ENCODE data around the gene FBXO42.
A peak's percentile ranks its signal among the peaks of the same experiment; 100 is the strongest.

The FBXO42 gene

GRCh38 chr1:16351994-16352841 lies at the start of gene FBXO42:
Gene FBXO42, minus strand, starts transcription at chr1:16352480. Its CDS starts 37,062 bp downstream, at chr1:16315418.
- peak; percentile 86 to 94 (median 86) for DNase-seq

- no peak for DNase-seq
These were observed 46.2 kb upstream of the FBXO42 start for GRCh38 chr1:16398371-16398953.

GRCh38 chr1:16397120-16397519 lies 44.8 kb upstream of the FBXO42 start:
- no peak for DNase-seq

GRCh38 chr1:16396591-16396990 lies 44.3 kb upstream of the FBXO42 start:
- no peak for DNase-seq

- no peak for DNase-seq
These were observed 42.7 kb upstream of the FBXO42 start for GRCh38 chr1:16394977-16395376.

- no peak for DNase-seq
These were observed 41.6 kb upstream of the FBXO42 start for GRCh38 chr1:16393570-16394521.

GRCh38 chr1:16392740-16393569 lies 40.7 kb upstream of the FBXO42 start:
- DNase-seq = no peak

- DNase-seq = no peak
These were observed 39.1 kb upstream of the FBXO42 start for GRCh38 chr1:16391411-16391810.

GRCh38 chr1:16387201-16388188 lies 35.2 kb upstream of the FBXO42 start:
- no peak for DNase-seq

GRCh38 chr1:16386454-16387113 lies 34.3 kb upstream of the FBXO42 start:
- no peak for DNase-seq

GRCh38 chr1:16385659-16386453 lies 33.6 kb upstream of the FBXO42 start:
- no peak for DNase-seq

- DNase-seq = no peak
These were observed 31.6 kb upstream of the FBXO42 start for GRCh38 chr1:16383888-16384287.

- no peak for DNase-seq
These were observed 28.6 kb upstream of the FBXO42 start for GRCh38 chr1:16380868-16381267.

- no peak for DNase-seq
These were observed 26.2 kb upstream of the FBXO42 start for GRCh38 chr1:16378443-16378842.

- DNase-seq = no peak
These were observed 24.7 kb upstream of the FBXO42 start for GRCh38 chr1:16376971-16377370.

GRCh38 chr1:16375521-16376340 lies 23.5 kb upstream of the FBXO42 start:
- DNase-seq = no peak

- DNase-seq = no peak
These were observed 22.0 kb upstream of the FBXO42 start for GRCh38 chr1:16374266-16374665.

- no peak for DNase-seq
These were observed 20.4 kb upstream of the FBXO42 start for GRCh38 chr1:16372535-16373285.

Measured in stimulated activated naive CD4-positive, alpha-beta T cell (primary cell).